ENCODE results near the gene SLC66A1.
A peak's percentile ranks its signal among the peaks of the same experiment; 100 is the strongest.

The SLC66A1 gene

GRCh38 chr1:19326748-19327065 is 14.6 kb downstream of the SLC66A1 start:
- no peak for DNase-seq

GRCh38 chr1:19327301-19327700 is 15.2 kb downstream of the SLC66A1 start:
- no peak for DNase-seq

GRCh38 chr1:19327736-19328135 is 15.6 kb downstream of the SLC66A1 start:
- no peak for DNase-seq

GRCh38 chr1:19328486-19328885 is 16.4 kb downstream of the SLC66A1 start:
- no peak for DNase-seq

- DNase-seq: no peak
Measured at GRCh38 chr1:19329188-19329587, 17.1 kb downstream of the SLC66A1 start.

GRCh38 chr1:19329611-19330010 is 17.5 kb downstream of the SLC66A1 start:
- no peak for DNase-seq

GRCh38 chr1:19330449-19331135 is 18.5 kb downstream of the SLC66A1 start:
- DNase-seq: no peak

- no peak for DNase-seq
Measured at GRCh38 chr1:19331262-19331878, 19.2 kb downstream of the SLC66A1 start.

GRCh38 chr1:19332832-19333231 is 20.7 kb downstream of the SLC66A1 start:
- DNase-seq: no peak

GRCh38 chr1:19333587-19334354 is 21.6 kb downstream of the SLC66A1 start:
- DNase-seq: no peak

- no peak for DNase-seq
Measured at GRCh38 chr1:19336543-19336942, 24.4 kb downstream of the SLC66A1 start.

GRCh38 chr1:19337289-19337688 is 25.2 kb downstream of the SLC66A1 start:
- no peak for DNase-seq

- DNase-seq: peak; percentile 36
Measured at GRCh38 chr1:19338323-19338762, 26.2 kb downstream of the SLC66A1 start.

- peak; percentile 14 for DNase-seq
Measured at GRCh38 chr1:19339214-19339861, 27.2 kb downstream of the SLC66A1 start.

GRCh38 chr1:19340387-19340937 is 28.3 kb downstream of the SLC66A1 start:
- no peak for DNase-seq

GRCh38 chr1:19341201-19342061 is 29.3 kb downstream of the SLC66A1 start:
- peak; percentile 52 for DNase-seq

GRCh38 chr1:19342062-19342750 is 30.1 kb downstream of the SLC66A1 start:
- DNase-seq: no peak

- no peak for DNase-seq
Measured at GRCh38 chr1:19342894-19343616, 30.9 kb downstream of the SLC66A1 start.

GRCh38 chr1:19343617-19344350 is 31.7 kb downstream of the SLC66A1 start:
- DNase-seq: no peak

- peak; percentile 44 for DNase-seq
Measured at GRCh38 chr1:19344372-19344810, 32.3 kb downstream of the SLC66A1 start.

All from NCI-H1105 (cell line).